HG03558 (cell line): ENCODE data around the gene ATP4B.
"Not testable (repeated sequence)": the region's sequence is repeated elsewhere in the genome, so short reads cannot be mapped to it uniquely, and the experiment has no call there.

Experiments used
- ATAC-seq: cut with Tn5 transposase; IDR thresholded peaks from one replicate; pipeline ENCODE4 v1.9.1; 2021; ENCODE audit warnings: moderate number of reproducible peaks; ENCODE audit not compliant: unreplicated experiment; ENCODE audit errors: extremely low read depth

Gene ATP4B

DNA sequence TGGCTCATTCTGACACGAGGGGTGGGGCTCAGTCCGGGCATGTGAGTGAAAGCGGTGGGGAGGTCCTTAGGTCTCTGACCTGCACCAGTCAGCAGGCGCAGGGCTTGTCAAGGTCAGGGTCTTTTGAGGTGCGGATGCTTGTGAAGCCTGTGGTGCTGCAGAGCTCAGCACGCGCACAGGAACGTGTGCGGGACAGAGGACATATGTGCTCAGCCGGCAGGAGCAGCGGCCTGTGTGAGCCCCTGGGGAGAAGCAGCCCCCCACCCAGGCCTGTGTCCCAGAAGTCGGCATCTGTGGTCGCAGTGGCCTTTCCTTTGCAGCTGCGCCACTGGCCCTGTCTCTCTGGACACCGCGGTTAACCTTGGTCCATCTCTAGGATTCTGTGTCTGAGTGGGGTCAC, 30.9 kb downstream of the ATP4B start:
- ATAC-seq, result no peak

GRCh38 chr13:113625965-113626721, 31.9 kb downstream of the ATP4B start:
- ATAC-seq, result no peak

GRCh38 chr13:113624640-113625304, 33.2 kb downstream of the ATP4B start:
- not testable (repeated sequence) for ATAC-seq

DNA sequence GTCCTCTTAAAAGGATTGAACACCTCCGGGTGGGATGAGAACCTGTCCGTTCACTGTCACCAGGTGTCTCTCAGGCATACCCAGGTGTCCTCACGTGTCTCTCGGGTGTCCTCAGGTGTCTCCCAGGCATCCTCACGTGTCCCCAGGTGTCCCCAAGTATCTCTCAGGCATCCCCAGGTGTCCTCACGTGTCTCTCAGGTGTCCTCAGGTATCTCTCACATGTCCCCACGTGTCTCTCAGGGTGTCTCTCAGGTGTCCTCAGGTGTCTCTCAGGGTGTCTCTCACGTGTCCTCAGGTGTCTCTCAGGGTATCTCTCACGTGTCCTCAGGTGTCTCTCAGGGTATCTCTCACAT, 33.8 kb downstream of the ATP4B start:
- no peak for ATAC-seq

GRCh38 chr13:113623491-113624234, 34.3 kb downstream of the ATP4B start:
- ATAC-seq, result no peak

- no peak for ATAC-seq
Observed at GRCh38 chr13:113622791-113623490, 35.1 kb downstream of the ATP4B start.

DNA sequence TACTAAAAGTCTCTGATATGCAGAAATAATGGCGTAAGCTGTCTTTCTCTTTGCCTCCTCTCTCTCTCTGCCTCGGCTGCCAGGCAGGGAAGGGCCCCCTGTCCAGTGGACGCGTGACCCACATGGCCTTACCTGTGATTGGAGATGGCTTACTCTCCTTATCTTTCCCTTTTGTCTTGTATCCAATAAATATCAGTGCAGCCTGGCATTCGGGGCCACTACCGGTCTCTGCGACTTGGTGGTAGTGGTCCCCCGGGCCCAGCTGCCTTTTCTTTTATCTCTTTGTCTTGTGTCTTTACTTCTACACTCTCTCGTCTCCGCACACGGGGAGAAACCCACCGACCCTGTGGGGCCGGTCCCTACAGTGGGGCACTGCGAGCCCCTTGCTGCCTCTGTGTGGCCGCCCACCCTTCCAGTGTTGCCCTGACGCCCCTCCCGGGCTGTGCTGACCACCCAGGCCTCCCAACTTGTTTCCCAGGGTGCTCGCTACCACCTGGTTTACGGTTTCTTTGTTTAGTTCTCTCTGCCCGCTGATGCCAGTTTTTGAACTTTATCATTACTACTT, 35.9 kb downstream of the ATP4B start:
- not testable (repeated sequence) for ATAC-seq

- not testable (repeated sequence) for ATAC-seq
Observed at GRCh38 chr13:113621498-113621897, 36.5 kb downstream of the ATP4B start.

GRCh38 chr13:113621046-113621445, 37.0 kb downstream of the ATP4B start:
- no peak for ATAC-seq

DNA sequence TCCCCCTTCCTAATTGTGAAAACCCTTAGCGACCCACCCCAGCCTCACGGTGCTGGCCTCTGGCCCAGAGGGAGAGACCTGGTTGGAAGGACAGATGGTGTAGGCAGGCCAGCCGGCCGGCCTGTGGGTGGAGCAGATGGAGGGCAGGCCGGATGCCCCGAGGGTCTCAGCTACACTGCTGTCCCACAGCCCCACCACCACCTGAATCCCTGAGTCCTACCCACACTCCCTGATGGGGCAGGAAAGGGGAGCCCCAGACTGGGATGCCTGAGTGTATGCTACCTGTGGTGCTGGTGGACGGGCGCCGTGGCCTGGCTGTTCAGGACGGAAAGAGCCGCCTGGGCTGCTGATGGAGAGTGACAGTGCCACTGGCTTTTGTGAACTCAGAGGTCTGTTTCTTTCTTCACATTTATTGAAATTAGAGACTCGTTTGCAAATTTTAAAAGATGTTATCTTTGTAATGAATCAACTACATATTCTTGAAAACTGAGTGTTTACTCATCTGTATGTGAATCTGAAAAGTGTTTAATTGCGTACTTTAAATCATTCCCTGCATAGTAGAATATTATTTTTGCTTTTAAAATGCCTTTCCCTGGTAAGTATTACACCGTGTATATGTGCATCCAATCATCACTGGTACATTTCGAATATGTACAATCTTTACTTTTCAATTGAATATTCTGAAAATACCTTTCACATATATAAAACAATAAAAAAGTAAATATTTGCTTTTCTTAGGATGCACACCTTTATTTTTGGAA, 37.8 kb downstream of the ATP4B start:
- no peak for ATAC-seq

GRCh38 chr13:113618455-113618854, 39.5 kb downstream of the ATP4B start:
- ATAC-seq, result no peak

GRCh38 chr13:113617961-113618360, 40.0 kb downstream of the ATP4B start:
- ATAC-seq, result no peak

DNA sequence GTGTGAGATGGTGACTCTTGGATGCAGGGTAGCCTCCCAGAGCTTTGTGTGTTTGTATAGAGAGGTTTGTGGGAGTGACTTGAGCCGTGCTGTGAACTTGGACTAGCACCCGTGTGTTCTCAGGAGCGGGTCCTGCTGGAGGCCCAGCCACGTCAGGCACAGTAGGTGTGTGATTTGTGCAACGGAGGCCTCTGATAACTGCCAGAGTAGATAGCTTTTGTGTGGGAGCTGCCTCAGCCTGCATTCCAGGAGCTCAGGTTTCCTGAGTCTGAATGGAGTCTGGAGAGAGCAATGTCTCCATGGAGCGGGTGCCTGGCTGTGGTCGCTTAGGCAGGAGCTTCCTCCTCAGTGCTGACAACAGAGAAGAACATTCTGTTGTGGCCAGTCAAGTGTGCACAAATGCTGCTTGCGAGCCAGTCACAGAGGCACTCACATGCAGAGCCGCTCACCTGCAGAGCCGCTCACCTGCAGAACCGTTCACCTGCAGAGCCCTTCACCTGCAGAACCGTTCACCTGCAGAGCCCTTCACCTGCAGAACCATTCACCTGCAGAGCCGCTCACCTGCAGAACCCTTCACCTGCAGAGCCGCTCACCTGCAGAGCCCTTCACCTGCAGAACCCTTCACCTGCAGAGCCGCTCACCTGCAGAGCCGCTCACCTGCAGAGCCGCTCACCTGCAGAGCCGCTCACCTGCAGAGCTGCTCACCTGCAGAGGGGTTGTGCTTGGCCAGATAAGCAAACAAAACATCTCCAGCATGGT, 40.8 kb downstream of the ATP4B start:
- ATAC-seq, result no peak

- ATAC-seq, result no peak
Observed at GRCh38 chr13:113616281-113616906, 41.6 kb downstream of the ATP4B start.

DNA sequence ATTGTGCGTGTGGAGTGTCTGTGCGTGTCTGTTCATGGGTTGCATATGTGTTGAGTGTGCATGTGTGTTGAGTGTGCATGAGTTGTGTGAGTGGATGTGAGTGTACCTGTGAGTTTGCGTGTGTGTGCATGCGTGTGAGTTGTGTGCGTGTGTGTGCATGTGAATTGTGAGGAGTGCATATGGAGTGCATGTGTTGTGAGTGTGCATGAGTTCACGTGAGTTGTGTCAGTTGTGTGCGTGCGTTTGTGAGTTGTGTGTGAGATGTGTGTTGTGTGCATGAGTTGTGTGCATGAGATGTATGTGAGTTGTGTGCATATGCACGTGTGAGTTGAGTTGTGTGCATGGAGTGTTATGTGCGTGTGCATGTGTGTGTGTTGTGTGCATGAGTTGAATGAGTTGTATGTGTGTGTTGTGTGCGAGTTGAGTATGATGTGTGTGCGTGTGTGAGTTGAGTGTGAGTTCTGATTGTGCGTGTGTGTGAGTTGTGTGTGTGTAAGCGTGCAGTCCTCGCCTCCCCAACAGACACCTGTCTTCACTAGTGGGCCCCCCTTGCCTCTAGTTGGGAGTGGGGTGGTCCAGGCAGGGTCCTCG, 44.1 kb downstream of the ATP4B start:
- ATAC-seq, result no peak

DNA sequence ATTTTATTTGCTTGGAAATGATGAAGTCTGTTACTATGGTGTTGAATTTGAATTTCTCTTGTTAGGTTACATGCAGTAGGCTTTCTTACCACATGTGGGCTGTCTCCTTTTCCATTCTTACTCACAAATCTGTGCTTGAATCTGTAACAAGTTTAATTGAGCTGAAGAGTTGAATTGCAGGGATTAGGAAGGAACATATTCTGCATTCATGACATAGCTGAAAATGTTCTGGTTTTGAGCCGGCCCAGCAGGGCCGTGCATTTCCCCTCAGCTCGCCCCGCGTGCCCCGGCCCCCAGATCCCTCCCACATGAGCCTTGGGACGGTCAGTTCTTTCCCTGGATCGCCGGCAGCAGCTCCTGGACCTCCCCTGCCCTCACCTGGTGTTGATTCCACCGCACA, 45.4 kb downstream of the ATP4B start:
- no peak for ATAC-seq

DNA sequence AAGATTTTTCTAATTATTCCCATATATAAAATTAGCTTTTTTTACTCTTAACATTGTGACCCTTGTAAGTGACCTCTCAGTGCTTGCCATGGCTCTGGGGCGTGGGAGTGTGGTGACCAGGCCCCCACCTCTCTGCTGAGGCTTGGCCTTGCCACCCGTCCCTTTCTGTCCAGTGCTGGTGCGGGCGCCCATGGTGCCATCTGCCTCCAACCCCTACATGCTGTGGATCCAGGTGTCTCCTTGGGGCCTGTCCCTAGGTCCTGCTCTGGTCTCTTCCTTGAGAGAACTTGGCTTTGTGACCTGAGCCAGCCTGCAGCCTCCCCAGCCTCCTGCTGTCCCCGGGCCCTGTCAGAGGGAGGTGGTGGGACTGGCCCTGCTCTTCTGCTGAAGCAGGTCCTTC, 46.0 kb downstream of the ATP4B start:
- no peak for ATAC-seq

DNA sequence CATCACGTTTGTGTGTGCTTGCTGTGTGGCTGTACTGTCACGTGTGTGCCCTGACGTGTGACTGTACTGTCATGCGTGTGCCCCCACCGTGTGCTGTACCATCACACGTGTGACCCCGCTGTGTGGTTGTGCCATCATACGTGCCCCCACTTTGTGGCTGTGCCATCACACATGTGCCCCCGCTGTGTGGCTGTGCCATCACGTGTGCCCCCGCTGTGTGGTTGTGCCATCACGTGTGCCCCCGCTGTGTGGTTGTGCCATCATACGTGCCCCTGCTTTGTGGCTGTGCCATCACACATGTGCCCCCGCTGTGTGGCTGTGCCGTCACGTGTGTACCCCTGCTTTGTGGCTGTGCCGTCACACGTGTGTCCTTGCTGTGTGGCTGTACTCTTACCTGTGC, 47.7 kb downstream of the ATP4B start:
- no peak for ATAC-seq
